Measurements from ENCODE around the gene TNNI2.

GRCh38 chr11:1872267-1872985 lies 33.6 kb downstream of the TNNI2 start:
- TF ChIP-seq EGR1 (IDR thresholded peaks at IDR 0.05) (no peak), RAD21 (IDR thresholded peaks at IDR 0.05; ENCODE audit: low read depth) (no peak), EP300 (IDR thresholded peaks at IDR 0.05; ENCODE audit: borderline replicate concordance) (no peak), CEBPB (IDR thresholded peaks at IDR 0.05) (no peak), TEAD4 (IDR thresholded peaks at IDR 0.05) (no peak), ZBTB7A (IDR thresholded peaks at IDR 0.05; ENCODE audit: low read depth) (no peak; the same call in 1 of the 2 replicates), CREB1 (IDR thresholded peaks at IDR 0.05; ENCODE audit: low read depth) (no peak), USF1 (IDR thresholded peaks at IDR 0.05) (no peak), TAF1 (IDR thresholded peaks at IDR 0.05; ENCODE audit: low read depth) (no peak), YY1 (IDR thresholded peaks at IDR 0.05; ENCODE audit: low read depth) (no peak), TCF12 (IDR thresholded peaks at IDR 0.05; ENCODE audit: low read depth) (no peak), FOXM1 (IDR thresholded peaks at IDR 0.05; ENCODE audit: borderline replicate concordance, low read depth) (no peak)
- TF ChIP-seq, protein P1, sequence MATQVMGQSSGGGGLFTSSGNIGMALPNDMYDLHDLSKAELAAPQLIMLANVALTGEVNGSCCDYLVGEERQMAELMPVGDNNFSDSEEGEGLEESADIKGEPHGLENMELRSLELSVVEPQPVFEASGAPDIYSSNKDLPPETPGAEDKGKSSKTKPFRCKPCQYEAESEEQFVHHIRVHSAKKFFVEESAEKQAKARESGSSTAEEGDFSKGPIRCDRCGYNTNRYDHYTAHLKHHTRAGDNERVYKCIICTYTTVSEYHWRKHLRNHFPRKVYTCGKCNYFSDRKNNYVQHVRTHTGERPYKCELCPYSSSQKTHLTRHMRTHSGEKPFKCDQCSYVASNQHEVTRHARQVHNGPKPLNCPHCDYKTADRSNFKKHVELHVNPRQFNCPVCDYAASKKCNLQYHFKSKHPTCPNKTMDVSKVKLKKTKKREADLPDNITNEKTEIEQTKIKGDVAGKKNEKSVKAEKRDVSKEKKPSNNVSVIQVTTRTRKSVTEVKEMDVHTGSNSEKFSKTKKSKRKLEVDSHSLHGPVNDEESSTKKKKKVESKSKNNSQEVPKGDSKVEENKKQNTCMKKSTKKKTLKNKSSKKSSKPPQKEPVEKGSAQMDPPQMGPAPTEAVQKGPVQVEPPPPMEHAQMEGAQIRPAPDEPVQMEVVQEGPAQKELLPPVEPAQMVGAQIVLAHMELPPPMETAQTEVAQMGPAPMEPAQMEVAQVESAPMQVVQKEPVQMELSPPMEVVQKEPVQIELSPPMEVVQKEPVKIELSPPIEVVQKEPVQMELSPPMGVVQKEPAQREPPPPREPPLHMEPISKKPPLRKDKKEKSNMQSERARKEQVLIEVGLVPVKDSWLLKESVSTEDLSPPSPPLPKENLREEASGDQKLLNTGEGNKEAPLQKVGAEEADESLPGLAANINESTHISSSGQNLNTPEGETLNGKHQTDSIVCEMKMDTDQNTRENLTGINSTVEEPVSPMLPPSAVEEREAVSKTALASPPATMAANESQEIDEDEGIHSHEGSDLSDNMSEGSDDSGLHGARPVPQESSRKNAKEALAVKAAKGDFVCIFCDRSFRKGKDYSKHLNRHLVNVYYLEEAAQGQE (IDR thresholded peaks at IDR 0.05; ENCODE audit: low read depth), result no peak
